GM10248 (cell line): ENCODE data around the gene MBTPS2.

ENCODE experiments used
- CTCF ChIA-PET: fragments of 300-600 bp; sonication (Branson Sonifier 250); formaldehyde crosslinking; extraction: SDS; loops from one replicate; lab custom pipeline; 2021; ENCODE audit warnings: antibody characterized with exemption; lab: Yijun Ruan, JAX
- POLR2A ChIA-PET: fragments of 350-650 bp; sonication (Branson Sonifier 250); formaldehyde crosslinking; extraction: SDS; loops from one replicate; lab custom pipeline; 2020; ENCODE audit warnings: antibody characterized with exemption; lab: Yijun Ruan, JAX
- DNase-seq: peaks from one replicate; pipeline ENCODE4 v3.0.0; 2012; ENCODE audit errors: extremely low spot score
- TF ChIP-seq, protein P1 (sequence below): IDR thresholded peaks from 2 replicates; pipeline ENCODE4 v1.5.1; 2012; ENCODE audit warnings: mild to moderate bottlenecking, low read depth; ENCODE audit errors: extremely low read depth, missing control alignments, control extremely low read depth

Gene MBTPS2

DNA sequence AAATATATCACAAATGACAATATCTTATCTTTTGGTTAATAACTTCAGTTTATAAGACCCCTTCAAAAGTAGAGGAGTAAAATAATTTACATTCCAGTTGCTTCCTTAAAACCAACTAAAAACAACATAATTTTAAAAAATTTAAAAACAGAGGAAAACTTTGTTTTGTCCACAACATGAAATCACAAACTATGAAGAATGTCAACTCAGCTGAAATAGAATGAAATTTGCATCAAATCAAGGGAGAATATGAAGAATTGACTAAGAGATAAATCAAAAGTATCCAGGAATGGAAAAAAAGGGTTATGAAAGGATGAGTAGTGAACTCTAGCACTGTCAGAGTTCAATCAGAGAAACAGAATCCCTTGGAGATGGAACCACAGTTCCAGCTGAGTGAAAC is 14.2 kb downstream of the MBTPS2 start:
- CTCF ChIA-PET: no interaction called here
- TF ChIP-seq, protein P1, sequence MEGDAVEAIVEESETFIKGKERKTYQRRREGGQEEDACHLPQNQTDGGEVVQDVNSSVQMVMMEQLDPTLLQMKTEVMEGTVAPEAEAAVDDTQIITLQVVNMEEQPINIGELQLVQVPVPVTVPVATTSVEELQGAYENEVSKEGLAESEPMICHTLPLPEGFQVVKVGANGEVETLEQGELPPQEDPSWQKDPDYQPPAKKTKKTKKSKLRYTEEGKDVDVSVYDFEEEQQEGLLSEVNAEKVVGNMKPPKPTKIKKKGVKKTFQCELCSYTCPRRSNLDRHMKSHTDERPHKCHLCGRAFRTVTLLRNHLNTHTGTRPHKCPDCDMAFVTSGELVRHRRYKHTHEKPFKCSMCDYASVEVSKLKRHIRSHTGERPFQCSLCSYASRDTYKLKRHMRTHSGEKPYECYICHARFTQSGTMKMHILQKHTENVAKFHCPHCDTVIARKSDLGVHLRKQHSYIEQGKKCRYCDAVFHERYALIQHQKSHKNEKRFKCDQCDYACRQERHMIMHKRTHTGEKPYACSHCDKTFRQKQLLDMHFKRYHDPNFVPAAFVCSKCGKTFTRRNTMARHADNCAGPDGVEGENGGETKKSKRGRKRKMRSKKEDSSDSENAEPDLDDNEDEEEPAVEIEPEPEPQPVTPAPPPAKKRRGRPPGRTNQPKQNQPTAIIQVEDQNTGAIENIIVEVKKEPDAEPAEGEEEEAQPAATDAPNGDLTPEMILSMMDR: no peak
- POLR2A ChIA-PET: no interaction called here
- no peak for DNase-seq

DNA sequence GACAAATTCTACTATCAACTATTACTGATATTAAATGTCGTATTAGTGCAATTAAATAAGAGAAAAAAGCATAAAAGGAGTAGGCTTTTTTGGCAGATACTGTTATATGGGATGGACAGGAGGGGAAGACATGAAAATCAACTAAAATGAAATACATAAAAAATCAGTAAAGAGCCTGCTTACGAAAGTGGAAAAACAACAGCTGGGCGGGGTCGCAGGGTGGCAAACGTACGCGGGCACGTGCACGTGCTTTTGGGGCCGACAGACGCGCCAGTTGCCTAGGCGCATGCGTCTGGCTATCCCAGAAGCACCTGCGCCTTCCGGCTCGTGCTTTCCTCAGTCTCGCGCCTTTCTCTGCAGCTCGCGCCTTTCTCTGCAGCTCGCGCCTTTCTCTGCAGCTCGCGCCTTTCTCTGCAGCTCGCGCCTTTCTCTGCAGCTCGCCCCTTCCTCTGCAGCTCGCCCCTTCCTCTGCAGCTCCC is 16.6 kb downstream of the MBTPS2 start, which contains the start of gene YY2:
Gene YY2, plus strand, starts transcription at position 51 of the 479 bp plus-strand sequence. CDS start 498 bp downstream, outside the sequence.
- no peak for DNase-seq
- CTCF ChIA-PET: no interaction called here
- TF ChIP-seq, protein P1: no peak
- POLR2A ChIA-PET: no interaction called here

DNA sequence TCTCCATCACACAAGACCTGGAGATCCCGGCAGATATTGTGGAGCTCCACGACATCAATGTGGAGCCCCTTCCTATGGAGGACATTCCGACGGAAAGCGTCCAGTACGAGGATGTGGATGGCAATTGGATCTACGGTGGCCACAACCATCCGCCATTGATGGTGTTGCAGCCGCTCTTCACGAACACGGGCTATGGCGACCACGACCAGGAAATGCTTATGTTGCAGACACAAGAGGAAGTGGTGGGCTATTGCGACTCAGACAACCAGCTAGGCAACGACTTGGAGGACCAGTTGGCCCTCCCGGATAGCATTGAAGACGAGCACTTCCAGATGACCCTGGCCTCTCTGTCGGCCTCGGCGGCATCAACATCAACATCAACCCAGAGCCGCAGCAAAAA is 17.1 kb downstream of the MBTPS2 start:
- TF ChIP-seq, protein P1: no peak
- POLR2A ChIA-PET: no interaction called here
- CTCF ChIA-PET: no interaction called here

DNA sequence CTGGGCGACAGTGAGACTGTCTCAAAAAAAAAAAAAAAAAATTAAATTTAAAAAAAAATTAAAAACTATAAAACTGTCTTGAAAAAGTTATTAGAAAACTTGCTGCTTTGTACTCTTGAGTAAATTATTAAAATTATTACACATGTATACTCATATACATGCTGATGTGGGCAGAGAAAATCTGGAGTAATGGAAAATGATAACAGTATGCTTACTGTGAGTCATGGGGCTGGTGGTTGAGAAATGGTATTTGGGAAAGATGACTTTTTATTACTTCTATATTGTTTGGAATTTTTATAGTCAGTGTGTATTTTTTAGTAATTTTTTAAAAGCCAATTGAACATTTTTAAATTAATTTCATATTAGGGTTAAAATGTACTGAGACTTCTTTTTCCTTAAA is 23.8 kb downstream of the MBTPS2 start:
- no peak for DNase-seq
- POLR2A ChIA-PET: no interaction called here

More for the DNA sequence above, 17.1 kb downstream of the MBTPS2 start:
- DNase-seq: no peak

DNA sequence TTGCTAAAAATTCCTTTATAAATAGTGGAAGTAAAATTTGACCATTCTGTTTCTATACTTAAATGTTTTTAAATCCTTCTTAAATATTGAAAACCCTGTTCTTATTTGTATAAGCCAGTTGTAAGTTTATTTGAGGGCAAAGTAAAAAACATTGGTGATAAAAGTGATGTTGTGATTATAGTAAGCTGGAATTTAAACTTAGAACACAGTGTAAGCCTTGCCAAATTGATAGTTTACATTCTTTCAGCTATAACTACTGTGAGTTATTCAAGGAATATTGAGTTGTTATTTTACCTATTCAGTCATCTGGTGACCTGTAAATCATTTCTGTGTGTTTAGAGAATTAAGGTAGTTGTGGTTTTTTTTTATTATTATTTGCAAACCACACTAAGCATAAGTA is 26.0 kb downstream of the MBTPS2 start:
- ChIA-PET POLR2A (no interaction called here), CTCF (no interaction called here)
- no peak for DNase-seq
- TF ChIP-seq, protein P1: no peak

More for the DNA sequence above, 23.8 kb downstream of the MBTPS2 start:
- TF ChIP-seq, protein P1: no peak
- CTCF ChIA-PET: interaction anchor here (1.8 kb wide), 1 partner anchor 15 kb away, joined by 5 read pairs; no protein-coding TSS in a partner anchor

DNA sequence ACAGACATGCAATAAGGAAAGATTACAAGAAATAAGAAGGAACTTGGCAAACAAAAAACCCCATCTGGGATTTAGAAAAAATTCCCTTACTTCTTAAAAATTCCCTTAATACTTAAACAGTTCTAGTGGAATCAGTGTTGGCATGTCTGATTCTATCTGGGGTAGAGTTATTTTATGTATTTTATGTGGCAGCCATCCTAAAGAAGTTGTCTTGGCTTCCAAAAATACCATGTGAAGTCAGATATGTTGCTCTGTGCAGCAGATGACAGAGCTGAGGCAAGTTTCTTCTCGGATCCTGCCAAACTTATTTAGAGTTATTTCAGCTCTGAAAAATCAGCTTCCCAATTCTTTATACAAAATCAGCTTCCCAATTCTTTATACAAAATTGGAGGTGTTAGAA is 31.1 kb downstream of the MBTPS2 start:
- CTCF ChIA-PET: no interaction called here
- DNase-seq: no peak
- POLR2A ChIA-PET: no interaction called here
- TF ChIP-seq, protein P1: no peak
